GM18951 (cell line): ENCODE results near the gene DYSF.

Source experiments
- POLR2A ChIP-seq: IDR thresholded peaks from 4 replicates; pipeline ENCODE4 v1.6.1; 2011; ENCODE audit warnings: mild to moderate bottlenecking; ENCODE audit not compliant: insufficient read length, insufficient read depth; ENCODE audit errors: extremely low read depth
- in situ Hi-C: fragments of 300-500 bp; cut with MboI; formaldehyde crosslinking; loops from one replicate; pipeline ENCODE4 v1.12.0; 2022; ENCODE audit warnings: low sequenced_read_pairs, mixed read lengths, inconsistent platforms; ENCODE audit not compliant: unreplicated experiment

The DYSF gene

GRCh38 chr2:71492112-71492511, 38.8 kb downstream of the DYSF start:
- no peak for TF ChIP-seq POLR2A
- in situ Hi-C loops = no loop called here

- no peak for TF ChIP-seq POLR2A
- in situ Hi-C loops = no loop called here
These were observed 40.7 kb downstream of the DYSF start for GRCh38 chr2:71494091-71494490.

- no peak for TF ChIP-seq POLR2A
- in situ Hi-C loops = no loop called here
These were observed 41.3 kb downstream of the DYSF start for GRCh38 chr2:71494523-71495155.

GRCh38 chr2:71496156-71496770, 42.9 kb downstream of the DYSF start:
- TF ChIP-seq POLR2A = no peak
- in situ Hi-C loops = no loop called here

GRCh38 chr2:71498261-71498701, 44.9 kb downstream of the DYSF start:
- in situ Hi-C loops = no loop called here

GRCh38 chr2:71499691-71500090, 46.3 kb downstream of the DYSF start:
- no peak for TF ChIP-seq POLR2A
- in situ Hi-C loops = no loop called here

More at GRCh38 chr2:71498261-71498701, 44.9 kb downstream of the DYSF start:
- TF ChIP-seq POLR2A = no peak

- in situ Hi-C loops = no loop called here
- TF ChIP-seq POLR2A = no peak
These were observed 47.2 kb downstream of the DYSF start for GRCh38 chr2:71500426-71501079.

GRCh38 chr2:71502941-71503738, 49.8 kb downstream of the DYSF start:
- in situ Hi-C loops = no loop called here

GRCh38 chr2:71503837-71504236, 50.5 kb downstream of the DYSF start:
- no peak for TF ChIP-seq POLR2A
- in situ Hi-C loops = no loop called here

More at GRCh38 chr2:71502941-71503738, 49.8 kb downstream of the DYSF start:
- TF ChIP-seq POLR2A = no peak

- TF ChIP-seq POLR2A = no peak
- in situ Hi-C loops = no loop called here
These were observed 51.2 kb downstream of the DYSF start for GRCh38 chr2:71504611-71505010.

GRCh38 chr2:71505086-71505769, 51.9 kb downstream of the DYSF start:
- in situ Hi-C loops = no loop called here
- no peak for TF ChIP-seq POLR2A

GRCh38 chr2:71505770-71506140, 52.4 kb downstream of the DYSF start:
- TF ChIP-seq POLR2A = no peak
- in situ Hi-C loops = no loop called here
